ENCODE data around the gene CDK6. TPM values are rescaled to one million over a fixed set of nuclear protein-coding genes. Genes with fewer than 3 reads are reported as not detected.

CDK6 gene
- total RNA-seq, 1 donor from 2014 or later = 274 TPM

- peaks cover 50% of the 10 kb centered on the region for H3K4me1 Mint-ChIP-seq
- H3K9me3 Mint-ChIP-seq = peaks cover 24% of the 10 kb centered on the region
These were observed 45.4 kb downstream of the CDK6 start for GRCh38 chr7:92790992-92791391.

GRCh38 chr7:92788559-92789183 is 47.7 kb downstream of the CDK6 start:
- intact Hi-C loops (cut with micrococcal nuclease) = no loop called here
- peaks cover 68% of the 10 kb centered on the region for H3K36me3 Mint-ChIP-seq (ENCODE audit: low read depth)
- H3K27ac Mint-ChIP-seq = peak overlapping the region; percentile 0
- no peak for DNase-seq
- no peak overlapping the region for H3K4me3 Mint-ChIP-seq
- no peaks in the 10 kb centered on the region for H3K27me3 Mint-ChIP-seq
- peaks cover 24% of the 10 kb centered on the region for H3K9me3 Mint-ChIP-seq
- peaks cover 51% of the 10 kb centered on the region for H3K4me1 Mint-ChIP-seq

More at GRCh38 chr7:92790992-92791391, 45.4 kb downstream of the CDK6 start:
- Mint-ChIP-seq H3K36me3 (ENCODE audit: low read depth) (peaks cover 68% of the 10 kb centered on the region), H3K4me3 (no peak overlapping the region), H3K27me3 (no peaks in the 10 kb centered on the region), H3K27ac (peak overlapping the region; percentile 7)
- DNase-seq = no peak
- intact Hi-C loops (cut with micrococcal nuclease) = loop anchor here (1.0 kb wide), 1 partner anchor 8 kb away; no protein-coding TSS in a partner anchor

- Mint-ChIP-seq H3K4me1 (peaks cover 59% of the 10 kb centered on the region), H3K4me3 (no peak overlapping the region), H3K36me3 (ENCODE audit: low read depth) (peaks cover 64% of the 10 kb centered on the region), H3K27ac (peak overlapping the region; percentile 48), H3K9me3 (peaks cover 16% of the 10 kb centered on the region), H3K27me3 (no peaks in the 10 kb centered on the region)
- intact Hi-C loops (cut with micrococcal nuclease) = no loop called here
- no peak for DNase-seq
These were observed 50.5 kb downstream of the CDK6 start for GRCh38 chr7:92785923-92786322.

- Mint-ChIP-seq H3K36me3 (ENCODE audit: low read depth) (peaks cover 55% of the 10 kb centered on the region), H3K9me3 (peaks cover 8% of the 10 kb centered on the region), H3K4me3 (no peak overlapping the region), H3K4me1 (peaks cover 53% of the 10 kb centered on the region), H3K27me3 (no peaks in the 10 kb centered on the region), H3K27ac (peak overlapping the region; percentile 36)
- DNase-seq = no peak
- intact Hi-C loops (cut with micrococcal nuclease) = no loop called here
These were observed 51.4 kb downstream of the CDK6 start for GRCh38 chr7:92784935-92785334.

- H3K27ac Mint-ChIP-seq = no peak overlapping the region
- H3K9me3 Mint-ChIP-seq = peaks cover 8% of the 10 kb centered on the region
- peaks cover 47% of the 10 kb centered on the region for H3K36me3 Mint-ChIP-seq (ENCODE audit: low read depth)
- H3K27me3 Mint-ChIP-seq = no peaks in the 10 kb centered on the region
- H3K4me1 Mint-ChIP-seq = peaks cover 55% of the 10 kb centered on the region
- no peak overlapping the region for H3K4me3 Mint-ChIP-seq
- intact Hi-C loops (cut with micrococcal nuclease) = loop anchor here (1.0 to 2.0 kb wide), 2 partner anchors 8 to 15 kb away; no protein-coding TSS in a partner anchor
- DNase-seq = no peak
These were observed 52.8 kb downstream of the CDK6 start for GRCh38 chr7:92783260-92784201.

- Mint-ChIP-seq H3K4me1 (peaks cover 53% of the 10 kb centered on the region), H3K36me3 (ENCODE audit: low read depth) (peaks cover 47% of the 10 kb centered on the region), H3K27me3 (no peaks in the 10 kb centered on the region), H3K9me3 (peaks cover 5% of the 10 kb centered on the region), H3K27ac (peak overlapping the region; percentile 71), H3K4me3 (no peak overlapping the region)
- intact Hi-C loops (cut with micrococcal nuclease) = loop anchor here (1.0 to 2.0 kb wide), 2 partner anchors 8 to 14 kb away; no protein-coding TSS in a partner anchor
- DNase-seq = no peak
These were observed 53.5 kb downstream of the CDK6 start for GRCh38 chr7:92782855-92783254.

- Mint-ChIP-seq H3K9me3 (peaks cover 5% of the 10 kb centered on the region), H3K4me3 (no peak overlapping the region), H3K36me3 (ENCODE audit: low read depth) (peaks cover 51% of the 10 kb centered on the region), H3K4me1 (peaks cover 52% of the 10 kb centered on the region), H3K27ac (no peak overlapping the region), H3K27me3 (no peaks in the 10 kb centered on the region)
- no peak for DNase-seq
- intact Hi-C loops (cut with micrococcal nuclease) = loop anchor here (2.0 kb wide), 1 partner anchor 13 kb away; no protein-coding TSS in a partner anchor
These were observed 54.1 kb downstream of the CDK6 start for GRCh38 chr7:92782236-92782635.

GRCh38 chr7:92781117-92781720 is 55.2 kb downstream of the CDK6 start:
- Mint-ChIP-seq H3K27ac (peak overlapping the region; percentile 42), H3K4me1 (peaks cover 59% of the 10 kb centered on the region), H3K4me3 (no peak overlapping the region), H3K27me3 (no peaks in the 10 kb centered on the region), H3K36me3 (ENCODE audit: low read depth) (peaks cover 58% of the 10 kb centered on the region), H3K9me3 (peaks cover 13% of the 10 kb centered on the region)
- DNase-seq = no peak
- intact Hi-C loops (cut with micrococcal nuclease) = no loop called here

- H3K4me3 Mint-ChIP-seq = no peak overlapping the region
- intact Hi-C loops (cut with micrococcal nuclease) = no loop called here
- peak overlapping the region; percentile 30 for H3K27ac Mint-ChIP-seq
- peaks cover 58% of the 10 kb centered on the region for H3K36me3 Mint-ChIP-seq (ENCODE audit: low read depth)
- peaks cover 50% of the 10 kb centered on the region for H3K4me1 Mint-ChIP-seq
- DNase-seq = no peak
- H3K9me3 Mint-ChIP-seq = peaks cover 17% of the 10 kb centered on the region
- H3K27me3 Mint-ChIP-seq = no peaks in the 10 kb centered on the region
These were observed 57.4 kb downstream of the CDK6 start for GRCh38 chr7:92778972-92779371.

GRCh38 chr7:92777993-92778392 is 58.4 kb downstream of the CDK6 start:
- peaks cover 66% of the 10 kb centered on the region for H3K36me3 Mint-ChIP-seq (ENCODE audit: low read depth)
- no peak for DNase-seq
- no peak overlapping the region for H3K4me3 Mint-ChIP-seq
- H3K27me3 Mint-ChIP-seq = no peaks in the 10 kb centered on the region
- intact Hi-C loops (cut with micrococcal nuclease) = no loop called here
- peaks cover 47% of the 10 kb centered on the region for H3K4me1 Mint-ChIP-seq
- H3K27ac Mint-ChIP-seq = no peak overlapping the region
- peaks cover 17% of the 10 kb centered on the region for H3K9me3 Mint-ChIP-seq

- Mint-ChIP-seq H3K9me3 (peaks cover 12% of the 10 kb centered on the region), H3K36me3 (ENCODE audit: low read depth) (peaks cover 65% of the 10 kb centered on the region), H3K27ac (no peak overlapping the region), H3K4me1 (peaks cover 36% of the 10 kb centered on the region), H3K27me3 (no peaks in the 10 kb centered on the region), H3K4me3 (no peak overlapping the region)
- DNase-seq = no peak
- intact Hi-C loops (cut with micrococcal nuclease) = no loop called here
These were observed 62.6 kb downstream of the CDK6 start for GRCh38 chr7:92773808-92774207.

- H3K27ac Mint-ChIP-seq = peak overlapping the region; percentile 74
- DNase-seq = no peak
- no peaks in the 10 kb centered on the region for H3K27me3 Mint-ChIP-seq
- H3K4me3 Mint-ChIP-seq = peak overlapping the region; percentile 7
- intact Hi-C loops (cut with micrococcal nuclease) = loop anchor here (1.0 to 5.0 kb wide), 5 partner anchors 13 to 132 kb away; no protein-coding TSS in a partner anchor
- H3K4me1 Mint-ChIP-seq = peaks cover 57% of the 10 kb centered on the region
- H3K9me3 Mint-ChIP-seq = no peaks in the 10 kb centered on the region
- peaks cover 70% of the 10 kb centered on the region for H3K36me3 Mint-ChIP-seq (ENCODE audit: low read depth)
These were observed 66.5 kb downstream of the CDK6 start for GRCh38 chr7:92769844-92770243.

GRCh38 chr7:92769394-92769699 is 67.0 kb downstream of the CDK6 start:
- intact Hi-C loops (cut with micrococcal nuclease) = loop anchor here (1.0 to 5.0 kb wide), 5 partner anchors 13 to 133 kb away; no protein-coding TSS in a partner anchor
- peak overlapping the region; percentile 74 for H3K27ac Mint-ChIP-seq
- peaks cover 56% of the 10 kb centered on the region for H3K4me1 Mint-ChIP-seq
- no peak for DNase-seq
- peak overlapping the region; percentile 7 for H3K4me3 Mint-ChIP-seq
- no peaks in the 10 kb centered on the region for H3K9me3 Mint-ChIP-seq
- peaks cover 65% of the 10 kb centered on the region for H3K36me3 Mint-ChIP-seq (ENCODE audit: low read depth)
- no peaks in the 10 kb centered on the region for H3K27me3 Mint-ChIP-seq

Data from activated CD4-positive, alpha-beta T cell treated with anti-CD3 and anti-CD28 coated beads, Interleukin-2, amount 10 ng/mL, durations not matched to agents 24 days and 14 days (primary cell).